ENCODE data around the gene UQCC2. TPM values are rescaled to one million over a fixed set of nuclear protein-coding genes. Genes with fewer than 3 reads are reported as not detected.

The UQCC2 gene
- 43.4 and 49.0 TPM in 2 replicates for total RNA-seq (2014; rRNA removed; shearing (Covaris generic))

- peak; percentile 99 for DNase-seq (ENCODE audit: low spot score)
Measured at GRCh38 chr6:33711140-33712129, at the start of gene UQCC2. Gene UQCC2 (minus strand): TSS chr6:33711700. CDS start chr6:33711686, 14 bp downstream.

- DNase-seq (ENCODE audit: low spot score): no peak
Measured at GRCh38 chr6:33759887-33760629, 48.6 kb upstream of the UQCC2 start.

GRCh38 chr6:33758815-33759216, 47.3 kb upstream of the UQCC2 start:
- no peak for DNase-seq (ENCODE audit: low spot score)

GRCh38 chr6:33757906-33758305, 46.4 kb upstream of the UQCC2 start:
- no peak for DNase-seq (ENCODE audit: low spot score)

GRCh38 chr6:33757113-33757512, 45.6 kb upstream of the UQCC2 start:
- no peak for DNase-seq (ENCODE audit: low spot score)

GRCh38 chr6:33756211-33756954, 44.9 kb upstream of the UQCC2 start:
- no peak for DNase-seq (ENCODE audit: low spot score)

GRCh38 chr6:33755070-33755869, 43.8 kb upstream of the UQCC2 start:
- no peak for DNase-seq (ENCODE audit: low spot score)

GRCh38 chr6:33754222-33754621, 42.7 kb upstream of the UQCC2 start:
- no peak for DNase-seq (ENCODE audit: low spot score)

GRCh38 chr6:33752646-33753015, 41.1 kb upstream of the UQCC2 start:
- DNase-seq (ENCODE audit: low spot score): no peak

GRCh38 chr6:33751771-33752645, 40.5 kb upstream of the UQCC2 start:
- no peak for DNase-seq (ENCODE audit: low spot score)

GRCh38 chr6:33750244-33750991, 38.9 kb upstream of the UQCC2 start:
- DNase-seq (ENCODE audit: low spot score): no peak

GRCh38 chr6:33749401-33749800, 37.9 kb upstream of the UQCC2 start:
- no peak for DNase-seq (ENCODE audit: low spot score)

GRCh38 chr6:33748841-33749240, 37.3 kb upstream of the UQCC2 start:
- DNase-seq (ENCODE audit: low spot score): no peak

- DNase-seq (ENCODE audit: low spot score): no peak
Measured at GRCh38 chr6:33747823-33748222, 36.3 kb upstream of the UQCC2 start.

GRCh38 chr6:33746651-33747100, 35.2 kb upstream of the UQCC2 start, which contains the start of gene IP6K3:
Gene IP6K3 (minus strand): TSS chr6:33746905. CDS start chr6:33735476, 11,429 bp downstream.
- DNase-seq (ENCODE audit: low spot score): no peak

- DNase-seq (ENCODE audit: low spot score): no peak
Measured at GRCh38 chr6:33746036-33746600, 34.6 kb upstream of the UQCC2 start.

- no peak for DNase-seq (ENCODE audit: low spot score)
Measured at GRCh38 chr6:33745548-33745947, 34.0 kb upstream of the UQCC2 start.

- no peak for DNase-seq (ENCODE audit: low spot score)
Measured at GRCh38 chr6:33744895-33745546, 33.5 kb upstream of the UQCC2 start.

Data from HT-29 (cell line).